Measurements from ENCODE around the gene NUP98.

The NUP98 gene

GRCh38 chr11:3797329-3798090 is at the start of gene NUP98:
TSS of gene NUP98 (minus strand) at chr11:3797554. CDS start at chr11:3782117, 15,437 bp downstream.
- peak; percentile 100 for DNase-seq

GRCh38 chr11:3845670-3846069 is 48.3 kb upstream of the NUP98 start:
- DNase-seq, result no peak

- DNase-seq, result no peak
Measured at GRCh38 chr11:3845246-3845645, 47.9 kb upstream of the NUP98 start.

- no peak for DNase-seq
Measured at GRCh38 chr11:3843326-3843725, 46.0 kb upstream of the NUP98 start.

GRCh38 chr11:3841426-3842350 is 44.3 kb upstream of the NUP98 start:
- DNase-seq, result peak; percentile 93

GRCh38 chr11:3840870-3841425 is 43.6 kb upstream of the NUP98 start, which contains the start of gene RHOG:
TSS of gene RHOG (minus strand) at chr11:3840959. CDS start at chr11:3828138, 12,821 bp downstream.
- DNase-seq, result no peak

GRCh38 chr11:3840004-3840869 is 42.9 kb upstream of the NUP98 start:
- peak; percentile 47 for DNase-seq

- no peak for DNase-seq
Measured at GRCh38 chr11:3838504-3838903, 41.1 kb upstream of the NUP98 start.

GRCh38 chr11:3837793-3838192 is 40.4 kb upstream of the NUP98 start:
- no peak for DNase-seq

GRCh38 chr11:3836903-3837302 is 39.5 kb upstream of the NUP98 start:
- peak; percentile 73 for DNase-seq

- no peak for DNase-seq
Measured at GRCh38 chr11:3835751-3836150, 38.4 kb upstream of the NUP98 start.

GRCh38 chr11:3834664-3835461 is 37.5 kb upstream of the NUP98 start:
- DNase-seq, result peak; percentile 50

GRCh38 chr11:3834349-3834663 is 37.0 kb upstream of the NUP98 start:
- no peak for DNase-seq

GRCh38 chr11:3833449-3833848 is 36.1 kb upstream of the NUP98 start:
- DNase-seq, result no peak

GRCh38 chr11:3832816-3833215 is 35.5 kb upstream of the NUP98 start:
- DNase-seq, result no peak

GRCh38 chr11:3831378-3832239 is 34.3 kb upstream of the NUP98 start:
- DNase-seq, result no peak

- no peak for DNase-seq
Measured at GRCh38 chr11:3830730-3831129, 33.4 kb upstream of the NUP98 start.

- DNase-seq, result no peak
Measured at GRCh38 chr11:3830088-3830487, 32.7 kb upstream of the NUP98 start.

GRCh38 chr11:3827434-3828186 is 30.3 kb upstream of the NUP98 start:
- DNase-seq, result no peak

GRCh38 chr11:3826721-3827120 is 29.4 kb upstream of the NUP98 start:
- DNase-seq, result no peak
